BE2C (cell line): ENCODE results near the gene THRAP3.

ENCODE experiments used
- DNase-seq: peaks from one replicate; pipeline ENCODE4 v3.0.0-alpha.2; 2020
- H3K27me3 ChIP-seq: fragments of 250-450 bp; sonication (Bioruptor Pico); 2 replicates; pipeline ENCODE4 v1.5.1; 2020; ENCODE audit warnings: mild to moderate bottlenecking
- H3K36me3 ChIP-seq: fragments of 250-450 bp; sonication (Bioruptor Pico); 2 replicates; pipeline ENCODE4 v1.5.1; 2020; ENCODE audit warnings: mild to moderate bottlenecking
- H3K4me1 ChIP-seq: fragments of 250-450 bp; sonication (Bioruptor Pico); 2 replicates; pipeline ENCODE4 v1.5.1; 2020
- H3K4me3 ChIP-seq: 2 replicates; pipeline ENCODE4 v1.5.1; 2011; ENCODE audit warnings: low read depth, low read length
- H3K9me3 ChIP-seq: fragments of 250-450 bp; sonication (Bioruptor Pico); 2 replicates; pipeline ENCODE4 v1.5.1; 2020
- TF ChIP-seq, protein P1 (sequence below): IDR thresholded peaks from 2 replicates; pipeline ENCODE4 v1.5.1; 2012; ENCODE audit warnings: mild to moderate bottlenecking, low read depth, low read length

THRAP3 gene

DNA sequence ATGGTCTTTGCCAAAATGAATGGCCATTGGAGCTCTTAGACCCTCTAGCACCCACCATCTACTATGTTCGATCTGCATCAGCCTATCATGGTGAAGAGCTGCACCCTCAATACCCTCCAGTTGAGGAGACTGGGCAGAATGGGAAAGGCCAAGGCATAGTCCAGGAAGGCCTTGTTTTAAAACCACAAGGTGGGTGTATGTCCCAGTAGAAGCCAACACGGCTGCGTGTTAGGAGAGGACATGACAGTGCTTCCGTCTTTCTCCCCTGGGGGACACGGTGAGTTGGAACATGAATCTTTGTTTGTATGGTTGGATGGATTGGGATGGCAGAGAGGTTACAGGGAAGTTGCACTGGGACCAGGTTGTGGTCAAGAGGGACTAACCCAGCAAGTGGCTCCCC is 63.4 kb downstream of the THRAP3 start:
- Histone ChIP-seq H3K9me3 (no peaks in the 10 kb centered on the region), H3K27me3 (no peaks in the 10 kb centered on the region), H3K4me3 (no peak overlapping the region), H3K36me3 (peaks cover 32% of the 10 kb centered on the region), H3K4me1 (no peaks in the 10 kb centered on the region)
- TF ChIP-seq, protein P1, sequence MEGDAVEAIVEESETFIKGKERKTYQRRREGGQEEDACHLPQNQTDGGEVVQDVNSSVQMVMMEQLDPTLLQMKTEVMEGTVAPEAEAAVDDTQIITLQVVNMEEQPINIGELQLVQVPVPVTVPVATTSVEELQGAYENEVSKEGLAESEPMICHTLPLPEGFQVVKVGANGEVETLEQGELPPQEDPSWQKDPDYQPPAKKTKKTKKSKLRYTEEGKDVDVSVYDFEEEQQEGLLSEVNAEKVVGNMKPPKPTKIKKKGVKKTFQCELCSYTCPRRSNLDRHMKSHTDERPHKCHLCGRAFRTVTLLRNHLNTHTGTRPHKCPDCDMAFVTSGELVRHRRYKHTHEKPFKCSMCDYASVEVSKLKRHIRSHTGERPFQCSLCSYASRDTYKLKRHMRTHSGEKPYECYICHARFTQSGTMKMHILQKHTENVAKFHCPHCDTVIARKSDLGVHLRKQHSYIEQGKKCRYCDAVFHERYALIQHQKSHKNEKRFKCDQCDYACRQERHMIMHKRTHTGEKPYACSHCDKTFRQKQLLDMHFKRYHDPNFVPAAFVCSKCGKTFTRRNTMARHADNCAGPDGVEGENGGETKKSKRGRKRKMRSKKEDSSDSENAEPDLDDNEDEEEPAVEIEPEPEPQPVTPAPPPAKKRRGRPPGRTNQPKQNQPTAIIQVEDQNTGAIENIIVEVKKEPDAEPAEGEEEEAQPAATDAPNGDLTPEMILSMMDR = no peak
- no peak for DNase-seq

DNA sequence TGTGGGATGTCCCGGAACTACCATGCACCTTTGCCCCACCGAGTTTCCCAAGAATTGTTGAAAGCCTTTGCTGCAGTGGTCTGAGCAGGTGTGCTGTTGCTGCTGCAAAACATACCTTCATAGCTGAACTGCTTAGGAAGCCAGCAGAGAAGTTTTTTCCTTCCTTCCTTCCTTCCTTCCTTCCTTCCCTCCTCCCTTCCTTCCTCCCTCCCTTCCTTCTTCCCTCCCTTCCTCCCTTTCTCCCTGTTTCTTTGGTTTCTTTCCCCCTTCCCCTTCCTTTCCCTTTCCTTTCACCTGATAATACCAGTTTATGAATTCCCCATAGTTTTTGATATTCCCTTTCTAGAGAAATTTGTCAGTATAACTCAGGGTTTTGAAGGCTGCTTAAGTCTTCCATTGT is 71.1 kb downstream of the THRAP3 start:
- H3K9me3 ChIP-seq = no peaks in the 10 kb centered on the region
- DNase-seq = no peak
- H3K4me1 ChIP-seq = no peaks in the 10 kb centered on the region; the same call in 1 of the 2 replicates
- TF ChIP-seq, protein P1 = no peak
- H3K36me3 ChIP-seq = peaks cover 16% of the 10 kb centered on the region
- H3K27me3 ChIP-seq = no peaks in the 10 kb centered on the region
- H3K4me3 ChIP-seq = no peak overlapping the region

DNA sequence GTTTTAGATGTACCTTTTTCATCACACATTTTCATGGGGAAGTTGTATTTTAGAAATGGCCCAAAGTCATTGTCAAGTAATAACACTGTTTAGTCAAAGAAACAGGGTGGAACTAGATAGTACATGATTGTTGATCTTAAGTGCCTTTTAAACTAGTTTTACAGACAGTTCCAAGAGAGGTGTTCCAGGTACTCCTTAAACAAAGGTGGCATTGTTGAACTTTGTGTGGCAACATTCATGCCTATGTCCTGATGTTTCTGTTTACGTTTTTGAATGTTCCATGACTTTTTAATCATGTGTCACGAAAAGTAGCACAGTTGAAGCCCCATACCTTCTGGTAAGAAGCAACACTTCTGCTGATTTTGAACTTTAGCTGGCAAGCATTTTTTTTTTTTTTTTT is 72.8 kb downstream of the THRAP3 start:
- Histone ChIP-seq H3K9me3 (no peaks in the 10 kb centered on the region), H3K4me3 (no peak overlapping the region), H3K4me1 (no peaks in the 10 kb centered on the region; the same call in 1 of the 2 replicates), H3K27me3 (no peaks in the 10 kb centered on the region), H3K36me3 (peaks cover 28% of the 10 kb centered on the region)
- no peak for DNase-seq
- TF ChIP-seq, protein P1 = no peak

DNA sequence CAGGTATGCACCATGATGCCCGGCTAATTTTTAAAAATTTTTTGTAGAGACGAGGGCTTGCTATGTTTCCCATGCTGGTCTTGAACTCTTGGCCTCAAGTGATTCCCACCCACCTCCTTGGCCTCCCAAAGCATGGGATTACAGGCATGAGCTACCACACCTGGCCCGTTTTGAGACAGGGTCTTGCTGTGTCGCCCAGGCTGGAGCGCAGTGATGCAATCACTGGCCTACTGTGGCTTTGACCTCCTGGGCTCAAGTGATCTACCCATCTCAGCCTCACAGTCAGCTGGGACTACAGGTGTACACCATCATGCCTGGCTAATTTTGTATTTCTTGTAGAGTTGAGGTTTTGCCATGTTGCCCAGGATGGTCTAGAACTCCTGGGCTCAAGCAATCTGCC is 74.4 kb downstream of the THRAP3 start:
- TF ChIP-seq, protein P1 = no peak
- Histone ChIP-seq H3K4me3 (no peak overlapping the region), H3K27me3 (no peaks in the 10 kb centered on the region), H3K4me1 (no peaks in the 10 kb centered on the region; the same call in 1 of the 2 replicates), H3K9me3 (no peaks in the 10 kb centered on the region), H3K36me3 (peaks cover 35% of the 10 kb centered on the region)
- DNase-seq = no peak

DNA sequence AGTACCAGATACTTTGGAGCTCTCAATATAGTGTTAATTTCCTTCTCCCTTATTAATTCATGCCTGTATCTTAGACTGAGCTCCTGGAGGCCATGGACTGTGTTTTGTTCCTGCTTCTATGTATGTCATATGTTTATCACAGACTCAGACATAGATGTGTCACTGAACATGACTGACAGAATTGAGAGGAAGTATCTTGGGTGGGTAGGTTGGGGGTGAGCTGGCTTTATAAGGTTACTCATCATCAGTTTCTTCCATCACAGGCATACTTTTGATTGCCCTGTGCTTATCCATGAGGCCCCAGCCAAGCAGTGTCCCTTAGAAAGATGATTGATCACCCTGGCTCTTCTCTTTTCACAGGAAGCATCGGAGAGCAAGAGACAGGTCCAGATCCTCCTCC is 76.3 kb downstream of the THRAP3 start:
- TF ChIP-seq, protein P1 = no peak
- Histone ChIP-seq H3K36me3 (peaks cover 35% of the 10 kb centered on the region), H3K4me1 (no peaks in the 10 kb centered on the region; the same call in 1 of the 2 replicates), H3K9me3 (no peaks in the 10 kb centered on the region), H3K27me3 (no peaks in the 10 kb centered on the region), H3K4me3 (no peak overlapping the region)
- no peak for DNase-seq

DNA sequence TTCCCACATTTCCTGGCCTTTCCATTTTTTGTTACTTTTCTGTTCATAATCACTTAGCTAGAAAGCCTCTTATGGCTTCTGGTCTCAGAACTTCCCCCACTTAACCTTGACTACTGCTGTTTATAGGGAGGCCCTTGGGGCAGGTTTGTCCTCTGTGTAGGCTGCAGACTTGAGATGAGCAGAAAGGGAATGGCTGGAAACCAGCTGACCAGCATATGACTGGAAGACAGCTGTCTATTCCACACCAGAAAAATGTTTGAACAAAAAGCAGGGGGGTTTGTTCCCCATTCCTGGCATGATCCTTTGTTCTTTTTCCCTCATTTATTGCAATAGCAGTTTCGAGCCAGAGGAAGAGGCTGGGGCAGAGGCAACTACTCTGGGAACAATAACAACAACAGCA is 77.0 kb downstream of the THRAP3 start:
- Histone ChIP-seq H3K27me3 (no peaks in the 10 kb centered on the region), H3K4me3 (no peak overlapping the region), H3K4me1 (no peaks in the 10 kb centered on the region; the same call in 1 of the 2 replicates), H3K9me3 (no peaks in the 10 kb centered on the region), H3K36me3 (peaks cover 35% of the 10 kb centered on the region)
- TF ChIP-seq, protein P1 = no peak
- DNase-seq = no peak
